ENCODE measurements around the gene MANSC4. TPM values are rescaled to one million over a fixed set of nuclear protein-coding genes. Genes with fewer than 3 reads are reported as not detected.

MANSC4 gene
- total RNA-seq, 1 donor from 2014 or later: not detected

DNA sequence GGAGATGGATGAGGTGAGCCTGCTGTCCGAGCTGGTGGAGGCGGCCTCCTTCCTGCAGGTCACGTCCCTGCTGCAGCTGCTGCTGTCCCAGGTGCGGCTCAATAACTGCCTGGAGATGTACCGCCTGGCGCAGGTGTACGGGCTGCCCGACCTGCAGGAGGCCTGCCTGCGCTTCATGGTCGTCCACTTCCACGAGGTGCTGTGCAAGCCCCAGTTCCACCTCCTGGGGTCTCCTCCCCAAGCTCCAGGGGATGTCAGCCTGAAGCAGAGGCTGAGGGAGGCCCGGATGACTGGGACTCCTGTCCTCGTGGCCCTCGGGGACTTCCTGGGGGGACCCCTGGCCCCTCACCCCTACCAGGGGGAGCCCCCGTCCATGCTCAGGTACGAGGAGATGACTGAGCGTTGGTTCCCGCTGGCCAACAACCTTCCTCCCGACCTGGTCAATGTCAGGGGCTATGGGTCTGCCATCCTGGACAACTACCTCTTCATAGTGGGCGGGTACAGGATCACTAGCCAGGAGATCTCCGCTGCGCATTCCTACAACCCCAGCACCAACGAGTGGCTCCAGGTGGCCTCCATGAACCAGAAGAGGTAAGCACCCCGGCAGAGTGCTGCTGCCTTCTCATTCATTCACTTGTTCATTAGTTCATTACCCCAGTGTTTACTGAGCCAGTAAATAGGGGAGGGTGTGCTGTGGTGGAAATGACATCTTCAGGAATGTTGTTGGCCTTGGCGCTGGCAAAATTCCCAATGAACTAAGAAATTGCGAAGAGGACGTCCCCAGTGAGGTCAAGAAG is 774 bp upstream of the MANSC4 start:
- intact Hi-C loops (cut with DNase I): no loop called here
- Histone ChIP-seq H3K4me1 (peaks cover 26% of the 10 kb centered on the region), H3K9me3 (no peaks in the 10 kb centered on the region)

DNA sequence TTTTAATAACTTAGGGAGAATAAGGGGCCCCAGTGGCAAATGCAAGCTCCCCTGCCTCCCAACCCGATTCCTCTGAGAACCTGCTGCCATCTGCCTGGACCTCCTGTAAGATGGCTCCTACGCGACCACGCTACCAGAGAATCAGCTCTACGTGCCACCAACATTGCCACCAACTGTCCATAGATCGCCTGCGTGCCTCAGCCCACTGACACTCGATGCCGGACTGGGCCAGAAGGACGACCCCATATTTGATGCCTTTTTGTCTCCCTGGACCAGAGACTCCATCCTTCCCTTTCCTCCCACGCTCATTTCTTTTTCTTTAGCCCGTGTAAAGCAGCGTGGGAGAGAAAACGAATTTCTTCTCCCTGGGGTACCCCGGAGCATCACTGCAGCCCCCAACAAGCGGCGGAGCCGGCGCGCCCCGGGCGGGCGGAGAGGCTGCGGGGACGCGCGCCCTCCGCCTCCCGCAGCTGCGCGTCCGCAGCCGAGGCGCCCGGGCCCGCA is 568 bp downstream of the MANSC4 start:
- DNase-seq (no peak), ATAC-seq (no peak)
- TF ChIP-seq, protein P1, sequence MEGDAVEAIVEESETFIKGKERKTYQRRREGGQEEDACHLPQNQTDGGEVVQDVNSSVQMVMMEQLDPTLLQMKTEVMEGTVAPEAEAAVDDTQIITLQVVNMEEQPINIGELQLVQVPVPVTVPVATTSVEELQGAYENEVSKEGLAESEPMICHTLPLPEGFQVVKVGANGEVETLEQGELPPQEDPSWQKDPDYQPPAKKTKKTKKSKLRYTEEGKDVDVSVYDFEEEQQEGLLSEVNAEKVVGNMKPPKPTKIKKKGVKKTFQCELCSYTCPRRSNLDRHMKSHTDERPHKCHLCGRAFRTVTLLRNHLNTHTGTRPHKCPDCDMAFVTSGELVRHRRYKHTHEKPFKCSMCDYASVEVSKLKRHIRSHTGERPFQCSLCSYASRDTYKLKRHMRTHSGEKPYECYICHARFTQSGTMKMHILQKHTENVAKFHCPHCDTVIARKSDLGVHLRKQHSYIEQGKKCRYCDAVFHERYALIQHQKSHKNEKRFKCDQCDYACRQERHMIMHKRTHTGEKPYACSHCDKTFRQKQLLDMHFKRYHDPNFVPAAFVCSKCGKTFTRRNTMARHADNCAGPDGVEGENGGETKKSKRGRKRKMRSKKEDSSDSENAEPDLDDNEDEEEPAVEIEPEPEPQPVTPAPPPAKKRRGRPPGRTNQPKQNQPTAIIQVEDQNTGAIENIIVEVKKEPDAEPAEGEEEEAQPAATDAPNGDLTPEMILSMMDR (IDR thresholded peaks at IDR 0.05): no peak
- peaks cover 4% of the 10 kb centered on the region for H3K36me3 ChIP-seq
- H3K4me1 ChIP-seq: peaks cover 22% of the 10 kb centered on the region
- peak overlapping the region; percentile 91 for H3K4me3 ChIP-seq
- no peaks in the 10 kb centered on the region for H3K9me3 ChIP-seq
- no peaks in the 10 kb centered on the region for H3K27me3 ChIP-seq (ENCODE audit: low read depth)
- H3K27ac ChIP-seq: peak overlapping the region; percentile 84
- intact Hi-C loops (cut with DNase I): no loop called here

More for the DNA sequence above, 774 bp upstream of the MANSC4 start:
- ATAC-seq (peak; percentile 57 to 62), DNase-seq (no peak)
- Histone ChIP-seq H3K27me3 (ENCODE audit: low read depth) (no peaks in the 10 kb centered on the region), H3K4me3 (peak overlapping the region; percentile 91), H3K36me3 (peaks cover 4% of the 10 kb centered on the region), H3K27ac (peak overlapping the region; percentile 84)
- TF ChIP-seq, protein P1 (IDR thresholded peaks at IDR 0.05): no peak

DNA sequence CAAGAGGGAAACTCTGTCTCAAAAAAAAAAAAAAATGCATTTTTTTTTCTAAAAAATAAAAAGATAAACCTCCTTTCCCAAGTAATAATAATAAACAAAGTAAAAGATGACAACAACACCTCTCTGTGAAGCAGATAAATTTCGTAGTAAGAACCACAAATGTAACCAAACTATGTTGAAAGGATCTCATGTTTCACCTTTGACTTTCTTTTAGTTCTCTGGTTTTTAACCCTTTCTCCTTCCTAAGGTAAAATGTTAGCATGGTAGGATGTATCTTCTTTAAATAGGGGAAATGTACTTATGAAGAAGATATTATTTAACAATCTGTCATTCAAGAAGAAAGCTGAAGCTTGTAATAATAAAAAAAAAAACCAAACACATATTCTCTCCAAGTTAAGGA is 1.8 kb downstream of the MANSC4 start:
- H3K27ac ChIP-seq: no peak overlapping the region
- TF ChIP-seq, protein P1 (IDR thresholded peaks at IDR 0.05): no peak
- H3K36me3 ChIP-seq: peaks cover 4% of the 10 kb centered on the region
- no peaks in the 10 kb centered on the region for H3K27me3 ChIP-seq (ENCODE audit: low read depth)
- peaks cover 22% of the 10 kb centered on the region for H3K4me1 ChIP-seq
- no peak overlapping the region for H3K4me3 ChIP-seq
- DNase-seq (no peak), ATAC-seq (no peak)
- intact Hi-C loops (cut with DNase I): no loop called here
- no peaks in the 10 kb centered on the region for H3K9me3 ChIP-seq

GRCh38 chr12:27777141-27777540 is 2.9 kb downstream of the MANSC4 start:
- TF ChIP-seq, protein P1 (IDR thresholded peaks at IDR 0.05): no peak
- ATAC-seq (no peak), DNase-seq (no peak)
- Histone ChIP-seq H3K4me1 (peaks cover 16% of the 10 kb centered on the region), H3K27ac (no peak overlapping the region), H3K4me3 (no peak overlapping the region), H3K9me3 (no peaks in the 10 kb centered on the region), H3K36me3 (peaks cover 2% of the 10 kb centered on the region), H3K27me3 (ENCODE audit: low read depth) (no peaks in the 10 kb centered on the region)
- intact Hi-C loops (cut with DNase I): no loop called here

GRCh38 chr12:27772328-27773049 is 7.5 kb downstream of the MANSC4 start:
- DNase-seq (no peak), ATAC-seq (no peak)
- intact Hi-C loops (cut with DNase I): no loop called here
- no peaks in the 10 kb centered on the region for H3K36me3 ChIP-seq
- H3K4me1 ChIP-seq: no peaks in the 10 kb centered on the region
- H3K27me3 ChIP-seq (ENCODE audit: low read depth): no peaks in the 10 kb centered on the region
- no peaks in the 10 kb centered on the region for H3K9me3 ChIP-seq
- TF ChIP-seq, protein P1 (IDR thresholded peaks at IDR 0.05): no peak
- no peak overlapping the region for H3K27ac ChIP-seq
- H3K4me3 ChIP-seq: no peak overlapping the region
